DND-41 (cell line): Measurements from ENCODE around the gene GABARAP.

ENCODE experiments used
- CTCF ChIP-seq: IDR thresholded peaks from 2 replicates; pipeline ENCODE4 v1.5.1; 2012; ENCODE audit warnings: borderline replicate concordance, low read length, moderate library complexity, mild to moderate bottlenecking; ENCODE audit not compliant: poor library complexity, severe bottlenecking; ENCODE audit errors: extremely low read depth
- EZH2 ChIP-seq: IDR thresholded peaks from 3 replicates; pipeline ENCODE4 v1.6.1; 2012; ENCODE audit warnings: borderline replicate concordance, low read depth, mild to moderate bottlenecking, moderate library complexity, low read length, inconsistent platforms; ENCODE audit not compliant: severe bottlenecking

- TF ChIP-seq CTCF, result no peak
- no peak for TF ChIP-seq EZH2
Measured at GRCh38 chr17:7216242-7217112, 25.8 kb downstream of the GABARAP start.
